OCI-LY1 (cell line): ENCODE results near the gene C1QTNF6.

Experiments used
- H2AFZ ChIP-seq: fragments of 200-600 bp; sonication (generic), shearing (Covaris generic); 2 replicates; pipeline ENCODE4 v1.6.0; 2014; ENCODE audit warnings: antibody characterized with exemption, mild to moderate bottlenecking, low read length
- H3F3A ChIP-seq: fragments of 200-600 bp; sonication (generic), shearing (Covaris generic); 2 replicates; pipeline ENCODE4 v1.6.0; 2014; ENCODE audit warnings: mild to moderate bottlenecking, antibody characterized with exemption, low read length, moderate library complexity; ENCODE audit not compliant: insufficient read depth
- H3K27ac ChIP-seq: fragments of 200-600 bp; sonication (generic); 2 replicates; pipeline ENCODE4 v1.5.1; 2014; ENCODE audit warnings: low read length, mixed run types, mild to moderate bottlenecking, low read depth; ENCODE audit not compliant: poor library complexity, severe bottlenecking
- H3K27me3 ChIP-seq: fragments of 200-600 bp; sonication (generic); 2 replicates; pipeline ENCODE4 v1.6.0; 2014; ENCODE audit warnings: antibody characterized with exemption, mild to moderate bottlenecking, low read length, moderate library complexity; ENCODE audit not compliant: insufficient read depth
- H3K36me3 ChIP-seq: fragments of 200-600 bp; sonication (generic); 2 replicates; pipeline ENCODE4 v1.6.1; 2014; ENCODE audit warnings: mild to moderate bottlenecking, antibody characterized with exemption, low read length, moderate library complexity, mixed read lengths; ENCODE audit not compliant: insufficient read depth
- H3K4me1 ChIP-seq: fragments of 200-600 bp; sonication (generic); 2 replicates; pipeline ENCODE4 v1.5.1; 2014; ENCODE audit warnings: mild to moderate bottlenecking, low read length, moderate library complexity; ENCODE audit not compliant: insufficient read depth, severe bottlenecking
- H3K4me2 ChIP-seq: fragments of 200-600 bp; sonication (generic), shearing (Covaris generic); 2 replicates; pipeline ENCODE4 v1.6.1; 2014; ENCODE audit warnings: low read length
- H3K4me3 ChIP-seq: fragments of 200-600 bp; sonication (generic); 2 replicates; pipeline ENCODE4 v1.5.1; 2014; ENCODE audit warnings: low read length, low read depth, mild to moderate bottlenecking, mixed read lengths; ENCODE audit not compliant: poor library complexity, severe bottlenecking
- H3K79me2 ChIP-seq: fragments of 200-600 bp; shearing (Covaris generic); 2 replicates; pipeline ENCODE4 v1.6.1; 2016; ENCODE audit warnings: mixed run types, low read length, mixed read lengths; ENCODE audit not compliant: insufficient read depth
- H3K9ac ChIP-seq: fragments of 200-600 bp; sonication (generic), shearing (Covaris generic); 2 replicates; pipeline ENCODE4 v1.6.1; 2014; ENCODE audit warnings: mild to moderate bottlenecking, low read length, mixed read lengths
- H3K9me2 ChIP-seq: fragments of 200-600 bp; sonication (generic), shearing (Covaris generic); 2 replicates; pipeline ENCODE4 v1.6.1; 2014; ENCODE audit warnings: low read depth, mild to moderate bottlenecking, low read length, mixed read lengths
- H3K9me3 ChIP-seq: fragments of 200-600 bp; shearing (Covaris generic); 2 replicates; pipeline ENCODE4 v1.6.1; 2014; ENCODE audit warnings: low read length, mixed read lengths
- H4K20me1 ChIP-seq: fragments of 200-600 bp; sonication (generic), shearing (Covaris generic); 2 replicates; pipeline ENCODE4 v1.6.0; 2016; ENCODE audit warnings: mild to moderate bottlenecking, low read length; ENCODE audit not compliant: insufficient read depth
- CTCF ChIP-seq: fragments of 200-600 bp; sonication (generic), shearing (Covaris generic); IDR thresholded peaks from 2 replicates; pipeline ENCODE4 v1.5.1; 2017; ENCODE audit warnings: mild to moderate bottlenecking, antibody characterized with exemption, low read length, moderate library complexity, mixed read lengths
- EZH2 ChIP-seq: fragments of 200-600 bp; sonication (generic), shearing (Covaris generic); IDR thresholded peaks from 2 replicates; pipeline ENCODE4 v1.8.0; 2017; ENCODE audit warnings: borderline replicate concordance, mixed run types, mild to moderate bottlenecking, antibody characterized with exemption, low read length, moderate library complexity, mixed read lengths

Gene C1QTNF6

GRCh38 chr22:37146507-37147180 lies 41.4 kb downstream of the C1QTNF6 start:
- Histone ChIP-seq H4K20me1 (no peaks in the 10 kb centered on the region), H3F3A (no peaks in the 10 kb centered on the region), H2AFZ (no peak overlapping the region), H3K27ac (no peak overlapping the region), H3K9me2 (no peaks in the 10 kb centered on the region), H3K36me3 (no peaks in the 10 kb centered on the region), H3K4me1 (no peaks in the 10 kb centered on the region), H3K79me2 (no peaks in the 10 kb centered on the region), H3K4me3 (no peak overlapping the region), H3K27me3 (peaks cover 11% of the 10 kb centered on the region; the same call in 1 of the 2 replicates), H3K4me2 (no peak overlapping the region), H3K9me3 (peaks cover 5% of the 10 kb centered on the region; the same call in 1 of the 2 replicates), H3K9ac (no peak overlapping the region)
- TF ChIP-seq EZH2 (no peak), CTCF (no peak)

GRCh38 chr22:37146051-37146385 lies 42.0 kb downstream of the C1QTNF6 start:
- Histone ChIP-seq H3K79me2 (no peaks in the 10 kb centered on the region), H3K4me3 (no peak overlapping the region), H4K20me1 (no peaks in the 10 kb centered on the region), H3K9me3 (no peaks in the 10 kb centered on the region), H3K4me2 (no peak overlapping the region), H3K9me2 (no peaks in the 10 kb centered on the region), H2AFZ (no peak overlapping the region), H3K27me3 (peaks cover 10% of the 10 kb centered on the region; the same call in 1 of the 2 replicates), H3K36me3 (no peaks in the 10 kb centered on the region), H3K27ac (no peak overlapping the region), H3K4me1 (no peaks in the 10 kb centered on the region), H3K9ac (no peak overlapping the region), H3F3A (no peaks in the 10 kb centered on the region)
- TF ChIP-seq EZH2 (no peak), CTCF (no peak)

GRCh38 chr22:37145180-37146050 lies 42.6 kb downstream of the C1QTNF6 start:
- H3K9me3 ChIP-seq, result no peaks in the 10 kb centered on the region
- H3K79me2 ChIP-seq, result no peaks in the 10 kb centered on the region
- no peak overlapping the region for H3K27ac ChIP-seq
- no peak overlapping the region for H3K4me3 ChIP-seq
- no peaks in the 10 kb centered on the region for H4K20me1 ChIP-seq
- TF ChIP-seq CTCF (no peak), EZH2 (no peak)
- no peaks in the 10 kb centered on the region for H3K4me1 ChIP-seq
- H3K9me2 ChIP-seq, result no peaks in the 10 kb centered on the region
- 0 out of 2 replicates have a peak, but pooled peaks cover 5% of the 10 kb centered on the region for H3K27me3 ChIP-seq
- H2AFZ ChIP-seq, result no peak overlapping the region
- no peak overlapping the region for H3K9ac ChIP-seq
- H3F3A ChIP-seq, result no peaks in the 10 kb centered on the region
- no peak overlapping the region for H3K4me2 ChIP-seq
- H3K36me3 ChIP-seq, result no peaks in the 10 kb centered on the region
